Ascending aorta (tissue), 2 donors: Measurements from ENCODE around the gene DPH1. TPM values are rescaled to one million over a fixed set of nuclear protein-coding genes. Genes with fewer than 3 reads are reported as not detected.

Experiments
- DNase-seq, 2 donors: peaks; one replicate each; pipeline ENCODE4 v3.0.0-alpha.2; 2019; ENCODE audit warnings: low spot score in 2 of 2
- H3K27ac ChIP-seq, 2 donors: fragments of 200-600 bp; sonication (generic); one replicate each; pipeline ENCODE4 v1.5.1; 2016 to 2017; ENCODE audit warnings: mild to moderate bottlenecking in 1 of 2
- H3K27me3 ChIP-seq: fragments of 200-600 bp; sonication (generic); one replicate; pipeline ENCODE4 v1.5.1; 2017
- H3K36me3 ChIP-seq, 2 donors: fragments of 200-600 bp; sonication (generic); one replicate each; pipeline ENCODE4 v1.5.1; 2016
- H3K4me1 ChIP-seq, 2 donors: fragments of 200-600 bp; sonication (generic); one replicate each; pipeline ENCODE4 v1.5.1; 2016 to 2017; ENCODE audit warnings: mild to moderate bottlenecking in 1 of 2
- H3K4me3 ChIP-seq, 2 donors: fragments of 200-600 bp; sonication (generic); one replicate each; pipeline ENCODE4 v1.5.1; 2016 to 2017; ENCODE audit warnings: mild to moderate bottlenecking in 1 of 2
- H3K9me3 ChIP-seq, 2 donors: fragments of 200-600 bp; sonication (generic); one replicate each; pipeline ENCODE4 v1.5.1; 2016
- CTCF ChIP-seq, 3 experiments: fragments of 200-600 bp in 2 of 3; fragments of 450-650 bp in 1 of 3; sonication (generic) in 2 of 3; IDR thresholded peaks; one replicate each; pipeline ENCODE4 v1.5.1; 2016 to 2019; ENCODE audit warnings: antibody characterized with exemption in 3 of 3, mild to moderate bottlenecking in 1 of 3, moderate library complexity in 1 of 3
- intact Hi-C: fragments of 100-400 bp; cut with DNase I; formaldehyde crosslinking; loops from one replicate; pipeline ENCODE4 v1.15.1; 2023
- total RNA-seq: library from RNA; depleted of rRNA; stranded (reverse); fragments of >200 nt; gene quantifications from one replicate; pipeline ENCODE4 v1.1.0, GENCODE V29; 2016

Gene DPH1
- total RNA-seq, 1 donor from 2014 or later, result 125 TPM

DNA sequence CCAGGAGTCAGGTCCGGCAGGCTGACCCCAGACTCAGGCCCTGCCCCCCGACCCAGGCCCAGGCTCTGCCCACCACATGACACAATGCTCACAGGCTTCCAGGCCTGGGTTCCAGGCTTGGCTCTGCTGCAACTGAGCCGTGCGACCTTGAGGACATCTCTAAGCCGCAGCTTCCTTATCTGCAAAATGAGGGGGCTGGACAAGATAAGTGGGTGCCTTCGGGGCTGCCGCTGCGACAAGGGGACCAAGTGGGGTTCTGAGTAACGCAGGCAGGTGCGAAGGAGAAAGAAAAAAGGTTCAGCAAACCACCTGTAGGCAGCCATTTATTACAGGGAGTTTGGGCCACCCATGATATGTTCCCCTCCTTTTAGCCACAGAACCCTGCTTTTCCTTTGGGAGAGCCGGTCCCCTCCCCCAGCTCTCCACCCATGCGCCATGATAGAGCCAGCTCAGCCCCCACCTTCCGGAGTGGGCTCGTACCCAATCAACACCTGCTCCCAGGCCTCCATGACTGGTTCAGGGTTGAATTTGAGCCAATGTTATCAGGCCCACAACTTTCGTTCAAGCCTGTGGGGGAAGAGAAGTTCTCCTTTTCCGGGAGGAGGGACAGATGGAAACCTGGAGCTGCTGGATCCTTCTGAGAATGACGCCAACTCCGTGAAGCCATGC is 43.0 kb upstream of the DPH1 start:
- intact Hi-C loops, result loop anchor here (5.0 kb wide), 1 partner anchor 40 kb away; the partner anchor contains the start of gene RTN4RL1
- H3K4me1 ChIP-seq, result peaks cover 0 to 4% of the 10 kb centered on the region in 2 donors
- H3K36me3 ChIP-seq, result no peaks in the 10 kb centered on the region
- H3K9me3 ChIP-seq, result no peaks in the 10 kb centered on the region
- DNase-seq, result no peak
- no peak for TF ChIP-seq CTCF (IDR thresholded peaks at IDR 0.05)
- no peak overlapping the region for H3K27ac ChIP-seq
- no peak overlapping the region for H3K4me3 ChIP-seq
- H3K27me3 ChIP-seq, result no peaks in the 10 kb centered on the region

- H3K9me3 ChIP-seq, result no peaks in the 10 kb centered on the region
- H3K4me3 ChIP-seq, result no peak overlapping the region
- DNase-seq, result peak in 1 of 2 donors; percentile 69
- no peaks in the 10 kb centered on the region for H3K27me3 ChIP-seq
- TF ChIP-seq CTCF (IDR thresholded peaks at IDR 0.05), result no peak
- H3K4me1 ChIP-seq, result peaks cover 0 to 4% of the 10 kb centered on the region in 2 donors
- intact Hi-C loops, result loop anchor here (5.0 kb wide), 1 partner anchor 38 kb away; the partner anchor contains the start of gene RTN4RL1
- H3K36me3 ChIP-seq, result no peaks in the 10 kb centered on the region
- H3K27ac ChIP-seq, result no peak overlapping the region
Observed at GRCh38 chr17:1989135-1989534, 40.8 kb upstream of the DPH1 start.

GRCh38 chr17:1992541-1992940 is 37.4 kb upstream of the DPH1 start:
- intact Hi-C loops, result no loop called here
- Histone ChIP-seq H3K9me3 (no peaks in the 10 kb centered on the region), H3K4me1 (peaks cover under 1 to 4% of the 10 kb centered on the region in 2 donors), H3K27ac (no peak overlapping the region), H3K36me3 (no peaks in the 10 kb centered on the region), H3K4me3 (no peak overlapping the region), H3K27me3 (no peaks in the 10 kb centered on the region)
- no peak for DNase-seq
- TF ChIP-seq CTCF (IDR thresholded peaks at IDR 0.05), result no peak

- Histone ChIP-seq H3K9me3 (no peaks in the 10 kb centered on the region), H3K36me3 (no peaks in the 10 kb centered on the region), H3K27ac (no peak overlapping the region), H3K4me1 (peaks cover 16% of the 10 kb centered on the region in 2 donors), H3K27me3 (no peaks in the 10 kb centered on the region), H3K4me3 (no peak overlapping the region)
- intact Hi-C loops, result no loop called here
- no peak for DNase-seq
- TF ChIP-seq CTCF (IDR thresholded peaks at IDR 0.05), result no peak
Observed at GRCh38 chr17:1994707-1995106, 35.2 kb upstream of the DPH1 start.

DNA sequence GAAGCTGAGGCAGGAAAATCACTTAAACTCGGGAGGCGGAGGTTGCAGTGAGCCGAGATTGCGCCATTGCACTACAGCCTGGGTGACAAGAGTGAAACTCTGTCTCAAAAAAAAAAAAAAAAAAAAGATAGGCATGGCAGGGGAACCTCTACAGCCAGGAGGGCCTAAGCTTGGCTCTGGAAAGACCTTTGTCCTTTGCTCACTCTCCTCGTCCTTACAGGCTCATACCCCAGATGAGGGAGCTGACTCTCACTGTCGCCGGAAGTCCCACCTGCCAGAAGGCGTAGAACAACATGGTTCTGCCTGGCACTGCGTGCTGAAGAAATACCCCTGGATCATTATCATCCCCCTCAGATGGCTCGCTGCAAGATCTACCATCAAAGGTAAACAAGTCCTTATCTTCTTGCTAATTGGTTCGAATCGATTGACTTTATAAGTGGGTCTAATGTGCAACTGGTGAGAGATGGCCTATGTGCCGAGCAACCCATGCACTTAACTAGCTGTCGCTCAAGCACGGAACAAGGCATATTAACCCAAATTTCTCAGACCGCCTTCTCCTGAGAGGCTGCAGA is 34.5 kb upstream of the DPH1 start:
- H3K4me1 ChIP-seq, result peaks cover 20 to 22% of the 10 kb centered on the region in 2 donors
- no peaks in the 10 kb centered on the region for H3K36me3 ChIP-seq
- H3K9me3 ChIP-seq, result no peaks in the 10 kb centered on the region
- no peak for TF ChIP-seq CTCF (IDR thresholded peaks at IDR 0.05)
- H3K27ac ChIP-seq, result no peak overlapping the region
- intact Hi-C loops, result no loop called here
- no peak for DNase-seq
- no peak overlapping the region for H3K4me3 ChIP-seq
- no peaks in the 10 kb centered on the region for H3K27me3 ChIP-seq
